SK-N-SH (cell line): Measurements from ENCODE around the gene C10orf120.

Experiments
- CTCF ChIP-seq: fragments of 200-600 bp; sonication (generic); IDR thresholded peaks from 2 replicates; pipeline ENCODE4 v1.6.1; 2017; ENCODE audit warnings: antibody characterized with exemption, mild to moderate bottlenecking, moderate library complexity
- RCOR1 ChIP-seq: fragments of 150-350 bp; IDR thresholded peaks from 2 replicates; pipeline ENCODE4 v1.6.1; 2017; ENCODE audit warnings: antibody characterized with exemption, low read length
- REST ChIP-seq: IDR thresholded peaks from 2 replicates; pipeline ENCODE4 v1.6.1; 2012; ENCODE audit warnings: mild to moderate bottlenecking, low read depth, low read length, moderate library complexity
- YY1 ChIP-seq: IDR thresholded peaks from 2 replicates; pipeline ENCODE4 v1.4.0; 2012; ENCODE audit warnings: low read depth, mild to moderate bottlenecking

- TF ChIP-seq YY1 (no peak), REST (no peak), CTCF (no peak), RCOR1 (no peak)
Measured at GRCh38 chr10:122663516-122664130, 36.0 kb downstream of the C10orf120 start.
